ENCODE data around the gene FBF1.

DNA sequence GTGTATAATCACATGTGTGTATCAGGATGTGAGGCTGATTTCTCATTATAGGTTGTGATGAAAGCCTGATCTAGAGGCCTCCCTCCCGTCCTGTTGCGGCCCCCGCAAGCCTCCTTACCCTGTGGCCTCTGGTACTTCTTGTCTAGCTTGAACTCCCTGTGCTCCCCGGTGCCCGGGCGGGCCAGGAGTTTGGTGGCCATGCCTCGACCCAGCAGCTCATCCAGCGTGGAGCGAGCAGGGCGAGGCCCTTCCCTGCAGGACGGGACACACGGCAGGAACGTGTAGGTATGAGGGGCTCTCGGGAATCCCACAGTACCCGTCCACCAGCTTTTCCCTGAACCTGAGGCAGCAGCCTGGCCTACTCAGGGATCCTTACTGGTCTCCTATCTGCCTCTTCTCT lies 14.9 kb downstream of the FBF1 start:
- TF ChIP-seq, protein P1, sequence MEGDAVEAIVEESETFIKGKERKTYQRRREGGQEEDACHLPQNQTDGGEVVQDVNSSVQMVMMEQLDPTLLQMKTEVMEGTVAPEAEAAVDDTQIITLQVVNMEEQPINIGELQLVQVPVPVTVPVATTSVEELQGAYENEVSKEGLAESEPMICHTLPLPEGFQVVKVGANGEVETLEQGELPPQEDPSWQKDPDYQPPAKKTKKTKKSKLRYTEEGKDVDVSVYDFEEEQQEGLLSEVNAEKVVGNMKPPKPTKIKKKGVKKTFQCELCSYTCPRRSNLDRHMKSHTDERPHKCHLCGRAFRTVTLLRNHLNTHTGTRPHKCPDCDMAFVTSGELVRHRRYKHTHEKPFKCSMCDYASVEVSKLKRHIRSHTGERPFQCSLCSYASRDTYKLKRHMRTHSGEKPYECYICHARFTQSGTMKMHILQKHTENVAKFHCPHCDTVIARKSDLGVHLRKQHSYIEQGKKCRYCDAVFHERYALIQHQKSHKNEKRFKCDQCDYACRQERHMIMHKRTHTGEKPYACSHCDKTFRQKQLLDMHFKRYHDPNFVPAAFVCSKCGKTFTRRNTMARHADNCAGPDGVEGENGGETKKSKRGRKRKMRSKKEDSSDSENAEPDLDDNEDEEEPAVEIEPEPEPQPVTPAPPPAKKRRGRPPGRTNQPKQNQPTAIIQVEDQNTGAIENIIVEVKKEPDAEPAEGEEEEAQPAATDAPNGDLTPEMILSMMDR (IDR thresholded peaks at IDR 0.05), result no peak
- no peak for TF ChIP-seq POLR2A (IDR thresholded peaks at IDR 0.05)
